ENCODE measurements around the gene HOXC4. TPM values are rescaled to one million over a fixed set of nuclear protein-coding genes. Genes with fewer than 3 reads are reported as not detected.

HOXC4 gene
- polyA plus RNA-seq, 4 donors = 0.54 to 8.2 (median 1.1) TPM; not detected in 1

DNA sequence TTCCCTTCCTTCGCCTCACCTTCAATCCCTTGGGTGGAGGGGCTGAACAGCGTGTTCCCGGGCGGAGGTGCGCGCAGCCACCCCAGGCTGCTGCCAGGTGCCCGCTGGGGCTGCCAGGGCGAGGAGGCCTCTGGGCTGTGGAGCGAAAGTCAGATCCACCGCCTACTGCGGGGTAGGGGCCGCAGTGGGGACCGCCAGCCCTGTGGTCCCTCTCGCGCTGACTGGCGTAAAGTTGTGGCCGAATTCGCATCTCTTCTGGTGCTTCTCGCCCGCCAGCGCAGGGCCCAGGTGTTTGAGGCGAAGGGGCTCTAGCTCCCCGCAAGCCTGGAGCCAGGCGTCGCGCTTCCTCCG is 6.9 kb upstream of the HOXC4 start:
- H3K4me1 ChIP-seq (ENCODE audit: control insufficient read depth in 3 of 3, insufficient read depth in 2 of 3, low read depth in 1 of 3, low read length in 2 of 3) = peaks cover 2 to 18% (median 3%) of the 10 kb centered on the region in 3 donors
- FAIRE-seq (no peak), DNase-seq (no peak)
- no peaks in the 10 kb centered on the region for H3K9me3 ChIP-seq (ENCODE audit: control insufficient read depth in 2 of 2, insufficient read depth in 1 of 2, low read depth in 1 of 2, low read length in 1 of 2)
- no peak overlapping the region for H3K27ac ChIP-seq (ENCODE audit: low read depth in 1 of 3, low read length in 2 of 3)
- H3K4me3 ChIP-seq (ENCODE audit: low read depth in 1 of 3, low read length in 3 of 3) = no peak overlapping the region
- peaks cover 3 to 82% (median 29%) of the 10 kb centered on the region in 3 donors for H3K27me3 ChIP-seq (ENCODE audit: control insufficient read depth in 3 of 3, insufficient read depth in 3 of 3, low read length in 3 of 3)
- peaks cover 0 to 2% (median 0%) of the 10 kb centered on the region in 3 donors for H3K36me3 ChIP-seq (ENCODE audit: control insufficient read depth in 3 of 3, insufficient read depth in 2 of 3, low read depth in 1 of 3, low read length in 3 of 3)
- WGBS, 3 donors = 49 to 76% (median 58%) methylated on average over 27 of the region's 27 CpGs

DNA sequence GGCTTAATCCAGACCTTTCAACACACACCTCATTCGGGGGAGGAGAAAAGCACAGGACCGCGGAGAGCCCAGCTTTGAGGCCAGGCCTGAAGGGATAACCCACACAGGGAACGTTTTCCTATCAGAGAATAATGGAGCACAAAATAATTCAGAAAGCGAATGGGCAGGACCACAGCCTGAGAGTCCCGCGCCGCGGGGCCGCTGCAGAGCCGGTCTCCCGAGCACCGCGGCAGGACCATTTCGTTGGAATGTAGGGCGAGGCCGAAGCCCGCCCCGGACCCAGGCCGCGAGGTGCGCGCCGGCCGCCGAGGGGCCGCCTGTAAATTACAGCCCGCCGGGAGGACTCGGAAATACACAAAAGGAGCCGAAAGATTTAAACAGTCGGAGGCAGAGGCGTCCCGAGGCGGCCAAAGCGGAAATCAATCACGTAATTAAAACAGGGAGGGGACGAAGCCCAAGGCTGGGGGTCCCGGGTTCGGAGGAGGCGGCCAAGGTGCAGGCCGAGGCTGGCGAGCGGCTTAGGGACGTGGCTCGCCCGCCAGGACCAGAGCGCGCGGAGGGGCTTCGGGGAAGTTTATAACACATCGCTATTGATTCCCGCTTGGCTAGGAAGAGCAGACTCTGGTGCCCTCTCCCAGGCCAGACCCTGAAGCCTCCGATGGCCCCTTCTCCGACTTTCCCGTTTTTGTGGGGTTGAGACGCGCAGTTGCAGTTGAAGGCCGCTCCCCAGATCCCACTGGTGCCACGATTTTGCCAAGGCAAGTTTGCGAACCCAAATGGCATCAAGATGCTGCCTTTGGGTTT is 6.3 kb upstream of the HOXC4 start:
- DNase-seq (no peak), FAIRE-seq (no peak)
- peaks cover 0 to 2% (median 0%) of the 10 kb centered on the region in 3 donors for H3K36me3 ChIP-seq (ENCODE audit: control insufficient read depth in 3 of 3, insufficient read depth in 2 of 3, low read depth in 1 of 3, low read length in 3 of 3)
- peaks cover 3 to 85% (median 25%) of the 10 kb centered on the region in 3 donors for H3K27me3 ChIP-seq (ENCODE audit: control insufficient read depth in 3 of 3, insufficient read depth in 3 of 3, low read length in 3 of 3)
- peaks cover 2 to 21% (median 3%) of the 10 kb centered on the region in 3 donors for H3K4me1 ChIP-seq (ENCODE audit: control insufficient read depth in 3 of 3, insufficient read depth in 2 of 3, low read depth in 1 of 3, low read length in 2 of 3)
- H3K27ac ChIP-seq (ENCODE audit: low read depth in 1 of 3, low read length in 2 of 3) = no peak overlapping the region
- 36 to 48% (median 39%) methylated on average over 60 to 61 of the region's 61 CpGs for WGBS, 3 donors
- no peak overlapping the region for H3K4me3 ChIP-seq (ENCODE audit: low read depth in 1 of 3, low read length in 3 of 3)
- no peaks in the 10 kb centered on the region for H3K9me3 ChIP-seq (ENCODE audit: control insufficient read depth in 2 of 2, insufficient read depth in 1 of 2, low read depth in 1 of 2, low read length in 1 of 2)

DNA sequence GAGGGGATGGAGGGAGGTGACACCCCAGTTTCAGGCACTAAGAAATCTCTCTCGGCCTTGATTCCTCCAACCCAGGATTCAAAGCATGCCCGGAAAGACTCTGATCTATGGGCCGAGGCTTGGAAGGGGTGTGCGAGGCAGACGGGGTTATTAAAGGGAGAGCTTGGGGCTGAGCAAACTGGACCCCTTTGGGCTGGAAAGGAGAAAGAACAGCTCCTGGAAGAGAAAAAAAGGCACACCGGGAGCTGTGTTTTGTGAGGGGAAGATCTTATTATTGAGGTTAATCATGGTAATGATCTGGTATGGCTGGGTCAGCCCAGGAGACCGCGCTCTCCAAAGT is 5.7 kb upstream of the HOXC4 start:
- peaks cover 0 to 2% (median 0%) of the 10 kb centered on the region in 3 donors for H3K36me3 ChIP-seq (ENCODE audit: control insufficient read depth in 3 of 3, insufficient read depth in 2 of 3, low read depth in 1 of 3, low read length in 3 of 3)
- H3K4me1 ChIP-seq (ENCODE audit: control insufficient read depth in 3 of 3, insufficient read depth in 2 of 3, low read depth in 1 of 3, low read length in 2 of 3) = peaks cover 2 to 26% (median 3%) of the 10 kb centered on the region in 3 donors
- DNase-seq (no peak), FAIRE-seq (no peak)
- H3K9me3 ChIP-seq (ENCODE audit: control insufficient read depth in 2 of 2, insufficient read depth in 1 of 2, low read depth in 1 of 2, low read length in 1 of 2) = no peaks in the 10 kb centered on the region
- 65 to 76% (median 70%) methylated on average over 8 of the region's 8 CpGs for WGBS, 3 donors
- H3K4me3 ChIP-seq (ENCODE audit: low read depth in 1 of 3, low read length in 3 of 3) = no peak overlapping the region
- H3K27ac ChIP-seq (ENCODE audit: low read depth in 1 of 3, low read length in 2 of 3) = no peak overlapping the region
- peaks cover 3 to 86% (median 25%) of the 10 kb centered on the region in 3 donors for H3K27me3 ChIP-seq (ENCODE audit: control insufficient read depth in 3 of 3, insufficient read depth in 3 of 3, low read length in 3 of 3)

DNA sequence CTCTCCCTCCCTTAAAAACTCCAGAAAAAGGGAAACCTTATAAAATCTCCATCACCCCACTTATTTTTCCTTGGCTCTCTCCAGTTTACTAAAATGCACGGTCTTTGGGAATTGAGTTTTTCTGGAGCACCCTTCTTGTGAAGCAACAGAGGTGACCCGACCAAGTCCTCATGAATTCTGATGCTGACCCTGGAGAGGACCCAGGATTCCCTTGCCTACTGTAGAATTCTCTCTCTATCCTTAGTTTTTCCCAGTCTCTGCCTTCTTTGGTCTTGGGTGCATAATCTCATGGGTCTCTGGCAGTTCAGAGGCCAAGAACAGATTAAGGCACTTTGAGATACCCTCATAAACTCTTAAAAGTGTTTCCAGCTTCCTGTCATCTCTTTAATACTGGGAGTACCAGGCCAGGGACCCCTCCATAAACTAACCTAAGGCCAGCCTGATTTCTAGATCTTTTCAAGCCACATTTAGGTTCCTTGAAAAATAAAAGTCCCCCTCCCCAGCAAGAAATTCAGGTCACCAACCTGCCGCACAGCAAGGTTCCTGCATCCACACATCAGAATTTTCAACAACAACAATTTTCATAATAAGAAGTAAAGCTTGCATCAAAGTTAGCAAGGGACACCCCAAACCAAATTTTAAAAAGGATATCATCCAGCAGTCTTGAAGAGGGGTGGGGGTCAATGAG is 5.1 kb upstream of the HOXC4 start:
- Histone ChIP-seq H3K9me3 (ENCODE audit: control insufficient read depth in 2 of 2, insufficient read depth in 1 of 2, low read depth in 1 of 2, low read length in 1 of 2) (no peaks in the 10 kb centered on the region), H3K36me3 (ENCODE audit: control insufficient read depth in 3 of 3, insufficient read depth in 2 of 3, low read depth in 1 of 3, low read length in 3 of 3) (peaks cover 0 to 2% (median 0%) of the 10 kb centered on the region in 3 donors), H3K4me1 (ENCODE audit: control insufficient read depth in 3 of 3, insufficient read depth in 2 of 3, low read depth in 1 of 3, low read length in 2 of 3) (peaks cover 2 to 30% (median 3%) of the 10 kb centered on the region in 3 donors), H3K27ac (ENCODE audit: low read depth in 1 of 3, low read length in 2 of 3) (no peak overlapping the region), H3K4me3 (ENCODE audit: low read depth in 1 of 3, low read length in 3 of 3) (no peak overlapping the region), H3K27me3 (ENCODE audit: control insufficient read depth in 3 of 3, insufficient read depth in 3 of 3, low read length in 3 of 3) (peaks cover 3 to 87% (median 30%) of the 10 kb centered on the region in 3 donors)
- WGBS, 3 donors = 57 to 83% (median 71%) methylated on average over 3 of the region's 3 CpGs
- no peak for DNase-seq
- no peak for FAIRE-seq

DNA sequence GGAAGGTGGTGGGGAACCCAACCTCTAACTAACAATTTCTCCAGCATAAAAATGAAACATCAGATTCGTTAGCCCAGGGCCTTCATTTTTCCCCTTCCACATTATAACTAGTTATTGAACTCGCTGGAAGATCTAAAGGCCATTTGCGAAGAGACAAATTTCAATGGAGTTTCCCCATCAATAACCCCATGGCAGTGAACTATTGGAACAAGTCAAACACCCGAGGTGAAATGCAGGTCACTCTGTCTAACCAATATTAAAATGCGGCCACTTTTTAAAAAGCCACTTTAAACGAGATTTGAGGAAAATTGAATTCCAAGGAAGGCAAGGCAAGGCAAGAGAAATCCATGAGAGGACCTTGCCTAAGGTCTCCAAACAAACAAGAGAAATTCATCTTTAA is 4.5 kb upstream of the HOXC4 start:
- FAIRE-seq (no peak), DNase-seq (no peak)
- WGBS, 3 donors = 63 to 71% (median 70%) methylated on average over 6 of the region's 6 CpGs
- peaks cover 0 to 2% (median 0%) of the 10 kb centered on the region in 3 donors for H3K36me3 ChIP-seq (ENCODE audit: control insufficient read depth in 3 of 3, insufficient read depth in 2 of 3, low read depth in 1 of 3, low read length in 3 of 3)
- no peak overlapping the region for H3K4me3 ChIP-seq (ENCODE audit: low read depth in 1 of 3, low read length in 3 of 3)
- no peaks in the 10 kb centered on the region for H3K9me3 ChIP-seq (ENCODE audit: control insufficient read depth in 2 of 2, insufficient read depth in 1 of 2, low read depth in 1 of 2, low read length in 1 of 2)
- no peak overlapping the region for H3K27ac ChIP-seq (ENCODE audit: low read depth in 1 of 3, low read length in 2 of 3)
- peaks cover 2 to 31% (median 3%) of the 10 kb centered on the region in 3 donors for H3K4me1 ChIP-seq (ENCODE audit: control insufficient read depth in 3 of 3, insufficient read depth in 2 of 3, low read depth in 1 of 3, low read length in 2 of 3)
- peaks cover 3 to 90% (median 30%) of the 10 kb centered on the region in 3 donors for H3K27me3 ChIP-seq (ENCODE audit: control insufficient read depth in 3 of 3, insufficient read depth in 3 of 3, low read length in 3 of 3)

DNA sequence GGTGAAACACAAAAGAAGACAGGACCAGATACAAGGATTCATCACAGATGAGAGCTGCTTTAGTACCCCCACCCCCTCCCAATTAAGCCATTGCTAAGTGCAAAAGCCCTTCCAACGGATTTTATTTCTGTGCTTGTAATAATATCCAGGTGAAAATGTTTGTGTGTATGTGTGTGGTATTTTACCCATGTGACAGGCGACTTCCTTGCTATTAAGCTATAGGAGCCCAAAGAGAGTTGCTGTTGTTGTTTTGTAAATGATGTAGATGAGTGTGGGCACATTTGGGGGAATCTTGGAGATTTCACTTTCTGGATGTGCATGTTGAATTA is 3.2 kb upstream of the HOXC4 start:
- Histone ChIP-seq H3K27me3 (ENCODE audit: control insufficient read depth in 3 of 3, insufficient read depth in 3 of 3, low read length in 3 of 3) (peaks cover 3 to 94% (median 25%) of the 10 kb centered on the region in 3 donors), H3K27ac (ENCODE audit: low read depth in 1 of 3, low read length in 2 of 3) (no peak overlapping the region)

DNA sequence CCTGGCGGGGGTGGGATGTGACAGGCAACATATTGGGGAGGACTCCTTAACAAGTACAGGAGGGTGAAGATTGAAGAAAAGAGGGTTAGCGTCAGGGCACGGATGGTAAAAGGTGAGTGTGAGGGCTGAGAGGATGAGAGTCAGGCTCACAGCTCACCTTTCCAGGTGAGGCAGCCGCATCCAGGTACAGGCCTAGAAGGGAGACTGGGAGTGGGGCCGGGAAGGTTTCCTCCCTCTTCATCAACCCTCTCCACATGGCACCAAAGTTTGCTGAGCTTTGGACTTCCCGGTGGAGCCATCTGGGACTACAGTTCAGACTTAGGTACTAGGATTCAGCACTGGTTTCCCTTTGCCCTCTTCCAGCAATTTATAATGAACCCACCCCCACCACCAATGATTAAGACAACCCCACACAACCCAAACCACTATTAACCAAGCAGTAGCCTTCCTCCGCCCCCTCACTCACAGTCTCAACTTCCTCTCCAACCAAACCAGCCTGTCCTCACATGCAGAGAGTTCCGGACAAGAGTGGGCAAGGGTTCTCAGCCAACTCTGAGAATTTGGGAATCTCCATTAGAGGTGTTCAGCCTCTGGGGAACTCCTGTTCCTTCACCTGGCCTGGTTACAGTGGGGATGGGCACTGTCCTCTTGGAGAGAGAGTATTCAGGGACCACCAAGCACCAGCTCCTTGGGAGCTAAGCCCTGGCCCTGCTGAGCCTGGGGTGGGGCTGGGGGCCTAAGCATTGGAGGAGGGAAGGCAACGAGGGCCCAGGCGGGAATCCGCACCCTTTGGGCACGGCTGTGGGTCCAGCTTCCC is 2.4 kb upstream of the HOXC4 start:
- Histone ChIP-seq H3K27ac (ENCODE audit: low read depth in 1 of 3, low read length in 2 of 3) (peak overlapping the region in 1 of 3 donors; percentile 26), H3K36me3 (ENCODE audit: control insufficient read depth in 3 of 3, insufficient read depth in 2 of 3, low read depth in 1 of 3, low read length in 3 of 3) (peaks cover 0 to 2% (median 0%) of the 10 kb centered on the region in 3 donors), H3K9me3 (ENCODE audit: control insufficient read depth in 2 of 2, insufficient read depth in 1 of 2, low read depth in 1 of 2, low read length in 1 of 2) (no peaks in the 10 kb centered on the region), H3K4me1 (ENCODE audit: control insufficient read depth in 3 of 3, insufficient read depth in 2 of 3, low read depth in 1 of 3, low read length in 2 of 3) (peaks cover 2 to 31% (median 3%) of the 10 kb centered on the region in 3 donors), H3K4me3 (ENCODE audit: low read depth in 1 of 3, low read length in 3 of 3) (no peak overlapping the region), H3K27me3 (ENCODE audit: control insufficient read depth in 3 of 3, insufficient read depth in 3 of 3, low read length in 3 of 3) (peaks cover 3 to 95% (median 25%) of the 10 kb centered on the region in 3 donors)
- DNase-seq (peak; percentile 40 to 43), FAIRE-seq (no peak)
- 27 to 40% (median 28%) methylated on average over 12 of the region's 12 CpGs for WGBS, 3 donors

More for the DNA sequence above, 3.2 kb upstream of the HOXC4 start:
- Histone ChIP-seq H3K4me3 (ENCODE audit: low read depth in 1 of 3, low read length in 3 of 3) (no peak overlapping the region), H3K9me3 (ENCODE audit: control insufficient read depth in 2 of 2, insufficient read depth in 1 of 2, low read depth in 1 of 2, low read length in 1 of 2) (no peaks in the 10 kb centered on the region), H3K4me1 (ENCODE audit: control insufficient read depth in 3 of 3, insufficient read depth in 2 of 3, low read depth in 1 of 3, low read length in 2 of 3) (peaks cover 2 to 29% (median 3%) of the 10 kb centered on the region in 3 donors), H3K36me3 (ENCODE audit: control insufficient read depth in 3 of 3, insufficient read depth in 2 of 3, low read depth in 1 of 3, low read length in 3 of 3) (peaks cover 0 to 2% (median 0%) of the 10 kb centered on the region in 3 donors)
- DNase-seq (no peak), FAIRE-seq (no peak)
- WGBS, 3 donors = 48 to 61% (median 59%) methylated on average over 2 of the region's 2 CpGs

DNA sequence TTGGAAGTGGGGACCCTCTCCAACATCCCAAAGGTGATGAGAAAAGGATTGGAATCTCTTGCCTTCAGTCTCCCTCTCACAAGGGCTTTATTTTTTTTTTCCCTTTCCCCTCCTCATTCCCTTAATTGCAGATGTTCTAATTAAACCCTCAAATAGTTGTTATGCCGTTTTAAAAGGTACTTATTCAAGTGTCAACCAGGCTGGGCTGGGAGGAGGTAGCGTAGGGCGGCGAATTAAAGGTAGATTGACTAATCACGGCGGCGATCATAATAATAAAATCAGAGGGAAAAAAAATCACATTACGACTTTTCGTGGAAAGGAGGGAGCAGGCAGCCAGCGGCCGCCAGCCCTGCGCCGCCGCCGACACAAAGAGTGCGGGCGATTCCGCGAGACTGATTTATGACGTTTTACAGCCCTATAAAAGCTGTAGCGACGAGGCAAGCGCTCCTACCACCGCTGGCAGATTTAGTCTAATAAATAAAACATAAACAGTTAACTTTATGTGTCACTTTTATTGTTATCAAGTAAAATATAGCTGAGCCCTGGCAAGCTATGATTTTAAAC is 1.7 kb upstream of the HOXC4 start:
- 10 to 19% (median 18%) methylated on average over 24 of the region's 24 CpGs for WGBS, 3 donors

More for the DNA sequence above, 1.7 kb upstream of the HOXC4 start:
- Histone ChIP-seq H3K27ac (ENCODE audit: low read depth in 1 of 3, low read length in 2 of 3) (peak overlapping the region in 2 of 3 donors; percentile 68 to 81), H3K4me1 (ENCODE audit: control insufficient read depth in 3 of 3, insufficient read depth in 2 of 3, low read depth in 1 of 3, low read length in 2 of 3) (peaks cover 2 to 31% (median 3%) of the 10 kb centered on the region in 3 donors), H3K27me3 (ENCODE audit: control insufficient read depth in 3 of 3, insufficient read depth in 3 of 3, low read length in 3 of 3) (peaks cover 0 to 94% (median 23%) of the 10 kb centered on the region in 3 donors), H3K4me3 (ENCODE audit: low read depth in 1 of 3, low read length in 3 of 3) (no peak overlapping the region), H3K9me3 (ENCODE audit: control insufficient read depth in 2 of 2, insufficient read depth in 1 of 2, low read depth in 1 of 2, low read length in 1 of 2) (no peaks in the 10 kb centered on the region), H3K36me3 (ENCODE audit: control insufficient read depth in 3 of 3, insufficient read depth in 2 of 3, low read depth in 1 of 3, low read length in 3 of 3) (peaks cover 0 to 2% (median 0%) of the 10 kb centered on the region in 3 donors)
- DNase-seq (peak; percentile 58 to 83), FAIRE-seq (no peak)

All from small intestine (tissue), 7 donors.